DMS53 treated with DMSO at 0.1 percent for 48 hours (cell line): ENCODE measurements around the gene RBMY1E.
"Not testable (repeated sequence)": the region's sequence is repeated elsewhere in the genome, so short reads cannot be mapped to it uniquely, and the experiment has no call there.

ENCODE experiments used
- DNase-seq: peaks from one replicate; lab custom pipeline; 2025; ENCODE audit not compliant: unreplicated experiment; lab: John Stamatoyannopoulos, UW

The RBMY1E gene

GRCh38 chrY:21917932-21918331 lies at the start of gene RBMY1E:
RBMY1E (minus strand) TSS chrY:21918032; CDS start chrY:21916054, 1,978 bp downstream.
- DNase-seq = not testable (repeated sequence)

GRCh38 chrY:21894426-21894825 lies 23.4 kb downstream of the RBMY1E start, which contains the start of gene RBMY1D:
RBMY1D (minus strand) TSS chrY:21894526; CDS start chrY:21892513, 2,013 bp downstream.
- not testable (repeated sequence) for DNase-seq

DNA sequence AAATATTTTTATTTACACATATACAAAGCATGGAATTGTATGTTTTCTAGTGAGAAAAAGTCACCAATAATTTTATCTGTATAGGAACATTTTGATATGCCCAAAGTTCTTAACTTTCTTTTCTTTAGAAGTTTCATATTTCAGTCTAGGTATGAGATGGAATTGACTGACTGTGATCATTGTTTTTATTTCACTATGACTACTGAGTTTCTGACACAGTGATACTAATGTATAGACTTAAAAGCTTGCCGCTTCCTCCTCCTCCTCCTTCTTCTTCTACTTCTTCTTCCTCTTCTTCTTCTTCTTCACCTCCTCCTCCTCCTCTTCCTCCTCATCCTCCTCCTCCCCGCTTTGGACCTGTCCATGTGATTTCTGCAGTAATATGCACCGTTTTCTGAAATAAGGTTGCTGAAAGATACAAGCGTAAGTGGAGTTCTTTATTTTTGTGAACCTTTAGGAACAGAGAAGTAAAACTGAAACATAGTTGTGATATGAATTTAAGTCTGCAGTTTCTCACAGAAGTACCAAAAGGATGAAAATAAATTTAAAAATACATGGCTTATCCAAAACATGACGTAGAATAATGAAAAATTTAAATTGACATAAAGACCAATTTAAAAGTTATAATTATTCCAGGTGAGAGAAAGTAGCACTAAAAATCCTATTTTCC lies 48.3 kb downstream of the RBMY1E start:
- DNase-seq = not testable (repeated sequence)
